ENCODE results near the gene RIMBP3C. TPM values are rescaled to one million over a fixed set of nuclear protein-coding genes. Genes with fewer than 3 reads are reported as not detected.
"Not testable (repeated sequence)": the region's sequence is repeated elsewhere in the genome, so short reads cannot be mapped to it uniquely, and the experiment has no call there.

The RIMBP3C gene
- total and polyA plus RNA-seq, 2 donors: 0.26 TPM; not detected in 1

DNA sequence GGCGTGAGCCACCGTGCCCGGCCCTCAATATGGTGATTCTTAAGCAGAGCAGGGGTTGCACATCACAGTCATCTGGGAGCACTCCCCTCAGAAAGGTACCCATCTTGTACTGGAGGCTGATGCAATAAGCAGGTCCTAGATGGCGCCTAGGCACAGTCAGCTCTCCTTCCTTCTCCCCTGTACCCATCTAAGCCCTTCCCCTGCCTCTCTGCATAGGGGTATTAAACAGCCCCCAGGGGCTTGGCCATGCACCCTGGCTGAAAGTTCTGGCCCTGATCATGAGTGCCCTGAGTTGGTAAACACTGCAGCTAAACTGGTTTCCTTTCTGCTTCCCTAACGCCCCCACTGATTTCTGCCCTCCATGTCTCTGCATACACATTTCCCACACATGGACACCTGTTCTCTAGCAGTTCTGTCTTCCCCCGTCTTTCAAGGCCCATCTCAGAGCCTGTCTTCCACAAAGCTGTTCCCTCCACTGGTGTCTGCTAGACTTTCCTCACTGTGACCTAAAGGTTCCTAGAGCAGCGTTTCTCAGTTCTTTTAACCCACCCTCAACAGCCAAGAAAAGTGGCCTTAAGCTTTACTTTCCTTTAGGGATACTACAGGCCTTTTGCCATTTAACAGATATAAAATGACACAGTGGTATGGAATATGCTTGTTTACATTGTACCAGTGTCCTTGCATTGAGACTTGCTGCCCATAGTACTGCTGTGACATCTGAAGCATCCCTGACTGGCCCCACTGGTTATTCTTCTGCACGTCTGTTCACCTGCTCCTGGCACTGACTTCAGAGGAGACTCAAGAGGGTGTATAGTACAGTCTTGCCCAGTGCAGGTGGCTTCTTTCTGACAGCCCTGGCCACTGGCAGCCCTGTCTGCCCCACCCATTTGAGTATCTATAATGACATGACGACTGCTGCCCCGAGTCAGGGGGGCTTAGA is 31.8 kb upstream of the RIMBP3C start:
- Histone ChIP-seq H3K36me3 (ENCODE audit: insufficient read depth) (no peaks in the 10 kb centered on the region), H3K4me3 (ENCODE audit: low read depth, low read length) (no peak overlapping the region), H3K27ac (ENCODE audit: low read depth) (no peak overlapping the region), H3K4me1 (ENCODE audit: insufficient read depth) (peaks cover 8% of the 10 kb centered on the region)
- 67% methylated on average over 10 of the region's 10 CpGs for WGBS
- no peak for DNase-seq (ENCODE audit: extremely low spot score)

DNA sequence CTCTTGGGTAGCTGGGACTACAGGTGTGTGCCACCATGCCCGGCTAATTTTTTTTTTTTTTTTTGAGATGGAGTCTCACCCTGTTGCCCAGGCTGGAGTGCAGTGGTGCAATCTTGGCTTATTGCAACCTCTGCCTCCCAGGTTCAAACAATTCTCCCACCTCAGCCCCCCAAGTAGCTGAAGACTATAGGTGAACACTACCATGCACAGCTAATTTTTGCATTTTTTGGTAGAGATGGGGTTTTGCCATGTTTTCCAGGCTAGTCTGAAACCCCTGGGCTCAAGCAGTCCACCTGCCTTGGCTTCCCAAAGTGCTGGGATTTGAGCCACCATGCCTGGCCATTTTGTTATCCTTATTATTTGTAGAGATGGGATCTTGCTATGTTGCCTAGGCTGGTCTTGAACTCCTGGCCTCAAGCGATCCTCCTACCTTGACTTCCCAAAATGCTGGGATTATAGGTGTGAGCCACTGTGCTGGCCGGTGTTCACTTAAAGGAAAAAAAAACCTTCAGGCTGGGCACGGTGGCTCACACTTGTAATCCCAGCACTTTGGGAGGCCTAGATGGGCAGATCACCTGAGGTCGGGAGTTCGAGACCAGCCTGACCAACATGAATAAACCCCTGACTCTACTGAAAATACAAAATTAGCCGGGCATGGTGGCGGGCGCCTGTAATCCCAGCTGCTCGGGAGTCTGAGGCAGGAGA is 29.9 kb upstream of the RIMBP3C start:
- WGBS: 94% methylated on average over 10 of the region's 10 CpGs
- H3K4me1 ChIP-seq (ENCODE audit: insufficient read depth): not testable (repeated sequence)

DNA sequence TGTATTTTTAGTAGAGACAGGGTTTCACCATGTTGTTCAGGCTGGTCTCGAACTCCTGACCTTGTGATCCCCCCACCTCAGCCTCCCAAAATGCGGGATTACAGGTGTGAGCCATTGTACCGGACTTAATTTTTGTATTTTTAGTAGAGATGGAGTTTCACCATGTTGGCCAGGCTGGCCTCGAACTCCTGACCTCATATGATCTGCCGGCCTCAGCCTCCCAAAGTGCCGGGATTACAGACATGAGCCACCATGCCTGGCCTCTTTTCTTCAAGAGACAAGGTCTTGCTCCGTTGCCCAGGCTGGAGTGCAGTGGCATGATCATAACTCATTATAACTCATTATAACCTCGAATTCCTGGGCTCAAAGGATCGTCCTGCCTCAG is 29.4 kb upstream of the RIMBP3C start:
- not testable (repeated sequence) for H3K27ac ChIP-seq (ENCODE audit: low read depth); H3K4me3 ChIP-seq (ENCODE audit: low read depth, low read length); H3K4me1 ChIP-seq (ENCODE audit: insufficient read depth); H3K36me3 ChIP-seq (ENCODE audit: insufficient read depth); DNase-seq (ENCODE audit: extremely low spot score)
- WGBS: 94% methylated on average over 9 of the region's 9 CpGs

More for the DNA sequence above, 29.9 kb upstream of the RIMBP3C start:
- DNase-seq (ENCODE audit: extremely low spot score); H3K27ac ChIP-seq (ENCODE audit: low read depth); H3K36me3 ChIP-seq (ENCODE audit: insufficient read depth); H3K4me3 ChIP-seq (ENCODE audit: low read depth, low read length): not testable (repeated sequence)

DNA sequence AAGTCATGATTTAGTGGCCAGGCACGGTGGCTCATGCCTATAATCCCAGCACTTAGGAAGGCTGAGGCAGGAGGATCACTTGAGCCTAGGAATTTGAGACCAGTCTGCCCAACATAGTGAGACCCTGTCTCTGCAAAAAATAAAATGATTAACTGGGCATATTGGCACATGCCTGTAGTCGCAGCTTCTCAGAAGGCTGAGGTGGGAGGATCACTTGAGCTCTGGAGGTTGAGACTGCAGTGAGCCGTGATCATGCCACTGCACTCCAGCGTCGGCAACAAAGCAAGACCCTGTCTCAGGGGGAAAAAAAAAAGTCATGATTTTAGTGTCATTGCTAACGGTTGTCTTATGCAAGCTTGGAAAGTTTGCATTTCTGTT is 28.2 kb upstream of the RIMBP3C start:
- no peaks in the 10 kb centered on the region for H3K36me3 ChIP-seq (ENCODE audit: insufficient read depth)
- no peak overlapping the region for H3K4me3 ChIP-seq (ENCODE audit: low read depth, low read length)
- 64% methylated on average over 6 of the region's 6 CpGs for WGBS
- H3K4me1 ChIP-seq (ENCODE audit: insufficient read depth): peaks cover 7% of the 10 kb centered on the region
- DNase-seq (ENCODE audit: extremely low spot score): no peak
- H3K27ac ChIP-seq (ENCODE audit: low read depth): no peak overlapping the region

DNA sequence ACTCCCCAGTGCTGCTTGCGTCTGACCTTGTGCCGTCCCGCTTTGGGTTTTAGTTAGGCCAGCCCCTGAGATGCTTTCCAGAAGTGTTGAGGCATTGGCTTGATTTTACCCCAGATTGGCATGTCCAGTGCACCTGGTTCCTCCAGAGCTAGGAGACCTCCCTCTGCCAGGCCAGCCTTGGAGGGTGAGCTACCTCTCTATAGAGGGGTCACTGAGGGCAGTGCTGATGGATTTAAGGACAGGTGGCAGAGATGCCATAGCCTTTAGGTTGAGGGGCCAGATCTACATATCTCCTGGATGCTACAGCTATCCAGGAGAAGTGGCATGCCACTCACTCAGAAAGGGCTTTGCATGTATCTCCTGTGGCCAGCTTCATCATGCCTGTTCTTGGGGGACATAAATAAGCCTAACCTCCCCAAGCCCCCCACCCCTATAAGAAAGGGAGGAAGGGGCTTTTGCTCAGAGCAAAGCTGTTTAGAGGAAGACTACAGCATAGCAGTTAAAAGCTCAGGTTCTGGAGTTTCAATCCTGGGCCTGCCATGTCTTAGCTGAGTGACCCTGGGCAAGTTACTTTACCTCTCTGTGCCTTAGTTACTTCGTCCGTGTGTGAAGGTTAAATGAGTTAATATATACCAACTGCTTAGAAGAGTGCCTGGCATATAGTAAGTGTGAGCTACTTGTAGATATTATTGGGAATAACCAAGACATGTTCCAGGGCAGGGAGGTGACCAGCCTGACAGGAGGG is 22.7 kb upstream of the RIMBP3C start:
- Histone ChIP-seq H3K27ac (ENCODE audit: low read depth) (no peak overlapping the region), H3K36me3 (ENCODE audit: insufficient read depth) (no peaks in the 10 kb centered on the region), H3K4me3 (ENCODE audit: low read depth, low read length) (no peak overlapping the region), H3K4me1 (ENCODE audit: insufficient read depth) (no peaks in the 10 kb centered on the region)
- DNase-seq (ENCODE audit: extremely low spot score): no peak
- WGBS: 74% methylated on average over 5 of the region's 5 CpGs

DNA sequence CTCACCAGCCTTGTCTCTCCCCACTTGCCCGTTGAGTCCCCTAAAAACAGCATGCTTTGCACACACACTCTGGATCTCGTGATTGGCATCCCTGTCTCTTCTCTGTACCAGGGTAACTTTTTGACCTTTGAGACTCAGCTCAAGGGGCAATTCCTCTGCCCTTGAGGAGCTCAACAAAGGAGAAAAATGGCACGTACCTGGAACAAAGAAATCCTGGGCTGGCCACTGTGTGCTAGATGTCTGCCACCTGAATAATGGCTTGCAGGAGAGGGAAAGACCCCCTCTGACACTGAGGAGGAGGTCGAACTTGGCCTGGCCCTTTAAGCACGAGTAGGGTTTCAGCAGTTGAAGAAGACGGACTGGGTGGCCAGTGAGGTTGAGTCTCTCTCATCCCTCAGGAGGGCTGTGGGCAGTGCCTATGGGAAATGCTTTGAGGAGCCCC is 22.1 kb upstream of the RIMBP3C start:
- no peaks in the 10 kb centered on the region for H3K36me3 ChIP-seq (ENCODE audit: insufficient read depth)
- no peak overlapping the region for H3K27ac ChIP-seq (ENCODE audit: low read depth)
- no peak for DNase-seq (ENCODE audit: extremely low spot score)
- 70% methylated on average over 6 of the region's 6 CpGs for WGBS
- no peaks in the 10 kb centered on the region for H3K4me1 ChIP-seq (ENCODE audit: insufficient read depth)
- no peak overlapping the region for H3K4me3 ChIP-seq (ENCODE audit: low read depth, low read length)

DNA sequence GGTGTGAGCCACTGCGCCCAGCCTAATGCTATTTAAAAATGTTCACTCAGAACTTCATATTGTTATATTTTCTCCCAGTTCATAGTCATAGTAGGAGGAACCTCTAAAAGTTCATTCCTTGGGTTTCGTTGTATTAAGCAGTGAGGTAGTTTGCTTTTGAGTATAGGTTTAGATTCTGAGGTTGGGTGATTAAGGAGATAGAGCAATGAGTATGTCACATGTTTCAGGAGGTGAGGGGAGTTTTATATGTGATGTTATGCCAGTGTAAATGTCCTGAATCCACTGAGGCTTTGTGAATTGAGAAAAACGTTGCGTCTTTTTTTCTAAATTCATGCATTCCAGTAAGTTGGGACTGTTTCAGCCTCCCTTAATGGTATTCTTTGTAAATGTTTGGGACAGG is 20.4 kb upstream of the RIMBP3C start:
- no peak overlapping the region for H3K27ac ChIP-seq (ENCODE audit: low read depth)
- no peak overlapping the region for H3K4me3 ChIP-seq (ENCODE audit: low read depth, low read length)
- 92% methylated on average over 4 of the region's 4 CpGs for WGBS
- no peaks in the 10 kb centered on the region for H3K36me3 ChIP-seq (ENCODE audit: insufficient read depth)
- no peak for DNase-seq (ENCODE audit: extremely low spot score)
- H3K4me1 ChIP-seq (ENCODE audit: insufficient read depth): no peaks in the 10 kb centered on the region

DNA sequence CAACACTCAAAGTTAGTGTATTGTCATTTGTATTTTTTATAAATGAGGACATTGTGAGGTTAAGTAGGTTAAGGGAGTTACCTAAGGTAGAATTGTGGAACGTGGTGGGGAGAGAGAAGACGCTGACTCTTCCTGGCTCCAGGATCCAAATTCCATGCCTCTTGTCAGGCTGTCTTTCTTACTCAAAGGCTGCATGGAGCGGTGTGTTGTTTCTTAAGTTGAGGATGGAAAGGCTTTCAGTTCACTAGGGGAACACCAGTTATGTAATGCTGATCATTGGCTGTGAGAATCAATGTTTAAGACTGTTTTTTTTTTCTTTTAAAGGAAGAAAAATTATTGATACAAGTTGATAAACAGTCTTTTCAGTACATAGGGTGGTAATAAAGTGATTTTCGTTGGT is 19.1 kb upstream of the RIMBP3C start:
- no peaks in the 10 kb centered on the region for H3K4me1 ChIP-seq (ENCODE audit: insufficient read depth)

DNA sequence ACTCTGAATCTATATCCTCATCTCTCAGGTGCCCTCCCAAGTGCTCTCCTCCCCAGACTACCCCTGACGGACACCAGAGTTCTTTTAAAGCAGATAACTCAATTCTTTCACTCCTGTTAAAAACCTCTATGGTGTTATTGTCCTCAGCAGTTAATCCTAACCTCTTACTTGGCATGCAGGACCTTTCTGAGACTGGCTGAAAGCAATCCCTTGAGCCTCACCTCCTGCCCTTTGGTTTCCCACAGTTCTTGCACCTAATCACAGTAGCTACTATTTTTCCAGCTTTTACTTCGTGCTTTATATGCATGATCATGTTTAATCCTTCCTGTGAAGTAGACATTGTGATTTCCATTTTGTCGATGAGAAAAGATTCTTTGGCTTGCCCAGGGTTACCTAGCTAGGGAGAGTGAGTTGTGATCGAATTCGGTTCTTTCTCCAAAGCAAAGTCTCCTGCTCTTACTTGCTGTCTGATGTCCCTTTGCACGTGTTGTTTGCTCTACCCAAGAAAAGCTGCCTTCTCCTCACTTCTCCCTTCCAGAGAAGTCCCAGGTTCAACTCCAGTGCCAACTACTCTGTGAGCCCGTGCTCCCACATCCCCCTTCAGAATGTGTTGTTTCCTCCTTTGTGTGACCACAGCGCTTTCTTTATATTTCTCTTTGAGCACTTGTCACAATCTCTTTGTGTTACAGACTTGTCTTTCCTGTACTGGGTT is 18.4 kb upstream of the RIMBP3C start:
- Histone ChIP-seq H3K27ac (ENCODE audit: low read depth) (no peak overlapping the region), H3K4me1 (ENCODE audit: insufficient read depth) (no peaks in the 10 kb centered on the region)
- 66% methylated on average over 8 of the region's 8 CpGs for WGBS

More for the DNA sequence above, 19.1 kb upstream of the RIMBP3C start:
- no peak for DNase-seq (ENCODE audit: extremely low spot score)
- H3K4me3 ChIP-seq (ENCODE audit: low read depth, low read length): no peak overlapping the region
- no peaks in the 10 kb centered on the region for H3K36me3 ChIP-seq (ENCODE audit: insufficient read depth)
- H3K27ac ChIP-seq (ENCODE audit: low read depth): no peak overlapping the region
- WGBS: 67% methylated on average over 4 of the region's 4 CpGs

DNA sequence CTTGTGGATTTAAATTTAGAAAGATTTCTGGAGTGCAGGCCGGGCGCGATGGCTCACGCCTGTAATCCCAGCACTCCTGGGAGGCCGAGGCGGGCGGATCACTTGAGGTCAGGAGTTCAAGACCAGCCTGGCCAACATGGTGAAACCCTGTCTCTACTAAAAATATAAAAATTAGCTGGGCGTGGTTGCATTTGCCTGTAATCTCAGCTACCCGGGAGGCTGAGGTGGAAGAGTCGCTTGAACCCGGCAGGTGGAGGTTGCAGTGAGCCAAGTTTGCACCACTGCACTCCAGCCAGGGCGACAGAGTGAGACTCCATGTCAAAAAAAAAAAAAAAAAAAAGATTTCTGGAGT is 17.8 kb upstream of the RIMBP3C start:
- not testable (repeated sequence) for DNase-seq (ENCODE audit: extremely low spot score); H3K36me3 ChIP-seq (ENCODE audit: insufficient read depth); H3K27ac ChIP-seq (ENCODE audit: low read depth); H3K4me3 ChIP-seq (ENCODE audit: low read depth, low read length); H3K4me1 ChIP-seq (ENCODE audit: insufficient read depth)
- 53% methylated on average over 12 of the region's 12 CpGs for WGBS

More for the DNA sequence above, 18.4 kb upstream of the RIMBP3C start:
- DNase-seq (ENCODE audit: extremely low spot score): no peak
- no peak overlapping the region for H3K4me3 ChIP-seq (ENCODE audit: low read depth, low read length)
- H3K36me3 ChIP-seq (ENCODE audit: insufficient read depth): no peaks in the 10 kb centered on the region

DNA sequence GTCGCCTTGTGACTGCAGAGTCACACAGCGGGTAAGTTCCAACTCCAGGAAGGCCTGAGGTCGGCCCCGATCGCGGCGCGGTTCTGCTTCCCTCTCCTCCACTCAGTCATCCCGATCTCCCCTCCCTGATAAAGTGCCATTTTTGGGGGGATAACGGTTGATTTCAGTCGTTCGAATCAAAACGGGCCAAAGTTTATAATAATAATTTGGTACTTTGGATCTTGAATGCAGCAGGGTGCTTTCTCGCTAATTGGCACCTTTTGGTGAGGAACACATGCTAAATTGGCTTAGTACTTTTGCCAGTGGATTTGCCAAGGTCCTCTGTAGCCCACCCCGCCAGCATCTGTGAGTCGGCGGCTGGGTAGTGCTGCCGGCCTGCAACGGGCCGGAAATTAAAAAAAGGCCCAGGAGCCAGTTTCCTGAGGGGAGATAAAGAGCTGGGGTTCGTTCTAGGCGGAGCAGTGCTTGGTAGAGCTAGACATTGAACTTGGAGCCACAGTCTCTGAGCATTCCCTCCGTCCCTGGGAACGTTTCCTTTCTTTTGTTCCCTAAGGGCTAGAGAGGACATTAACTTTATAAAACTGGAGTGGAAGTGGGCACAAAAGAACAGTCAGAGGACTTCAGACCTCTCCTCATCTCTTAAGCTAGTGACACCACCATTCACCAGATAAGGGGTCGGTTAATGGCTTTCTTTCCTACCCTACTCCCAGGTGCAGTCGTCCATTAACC is 17.2 kb upstream of the RIMBP3C start:
- Histone ChIP-seq H3K4me1 (ENCODE audit: insufficient read depth) (no peaks in the 10 kb centered on the region), H3K36me3 (ENCODE audit: insufficient read depth) (no peaks in the 10 kb centered on the region), H3K27ac (ENCODE audit: low read depth) (peak overlapping the region; percentile 97), H3K4me3 (ENCODE audit: low read depth, low read length) (peak overlapping the region; percentile 90)
- 1% methylated on average over 26 of the region's 26 CpGs for WGBS
- no peak for DNase-seq (ENCODE audit: extremely low spot score)

DNA sequence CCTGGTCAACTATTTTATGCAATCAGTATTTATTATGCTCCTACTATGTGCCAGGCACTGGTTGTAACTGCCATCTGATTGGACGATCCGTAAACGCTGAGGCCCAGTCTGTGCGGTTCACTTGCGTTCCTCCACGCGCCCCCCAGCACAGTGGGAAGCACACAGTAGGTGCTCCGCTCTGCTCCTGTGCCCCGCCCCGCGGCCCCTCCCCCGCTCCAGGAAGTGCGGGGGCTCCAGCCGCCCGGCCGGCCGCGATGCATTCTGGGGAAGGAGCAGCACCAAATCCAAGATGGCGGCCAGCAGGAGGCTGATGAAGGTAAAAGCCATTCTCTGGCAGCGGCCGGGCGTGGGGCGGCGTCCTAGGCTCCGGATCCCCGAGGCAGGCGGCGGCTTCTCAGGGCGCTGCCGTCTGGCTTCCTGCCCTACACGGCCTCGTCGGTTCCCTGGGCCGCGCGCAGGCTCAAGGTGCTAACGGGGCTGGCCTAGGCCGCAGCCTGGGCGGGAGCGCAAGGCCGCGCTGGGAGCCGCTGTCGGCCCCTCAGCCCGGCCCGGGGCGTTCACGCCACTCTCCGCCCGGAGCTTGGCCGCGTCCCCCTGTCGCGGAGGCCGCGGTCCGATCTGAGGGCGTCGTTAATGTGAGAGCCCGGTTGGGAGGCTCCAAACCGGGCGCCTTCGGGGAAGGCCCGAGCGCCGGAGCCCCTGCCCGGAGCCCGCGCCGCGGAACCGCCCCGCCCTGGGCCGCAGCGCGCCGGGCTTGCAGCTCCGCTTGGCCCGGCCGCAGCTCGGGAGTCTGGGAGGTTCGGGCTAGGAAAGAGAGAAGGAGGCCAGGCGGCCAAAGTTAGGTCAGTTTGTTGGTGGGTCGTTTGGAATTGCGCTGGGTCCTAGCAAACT is 16.4 kb upstream of the RIMBP3C start, which contains the start of gene UBE2L3:
TSS of gene UBE2L3 (plus strand) at position 259 of the 891 bp plus-strand sequence. CDS start at position 290, 31 bp downstream.
- no peaks in the 10 kb centered on the region for H3K4me1 ChIP-seq (ENCODE audit: insufficient read depth)
- peak within 1 kb of the TSS; percentile 90 for H3K4me3 ChIP-seq (ENCODE audit: low read depth, low read length)
- under 1% methylated on average over 85 of the region's 85 CpGs for WGBS

More for the DNA sequence above, 16.4 kb upstream of the RIMBP3C start, which contains the start of gene UBE2L3:
- H3K27ac ChIP-seq (ENCODE audit: low read depth): peak within 1 kb of the TSS; percentile 97
- H3K36me3 ChIP-seq (ENCODE audit: insufficient read depth): no peaks in the 10 kb centered on the region
- no peak for DNase-seq (ENCODE audit: extremely low spot score)

All from urinary bladder (tissue), 4 donors.